ENCODE measurements around the gene IL34.
"Not testable (repeated sequence)": the region's sequence is repeated elsewhere in the genome, so short reads cannot be mapped to it uniquely, and the experiment has no call there.

Gene IL34

GRCh38 chr16:70646260-70647241 lies at the start of gene IL34:
IL34 (plus strand) TSS chr16:70646559; CDS start chr16:70646948, 389 bp downstream.
- FAIRE-seq (no peak), DNase-seq (ENCODE audit: extremely low spot score, insufficient read length, low read depth) (no peak)

- no peak for FAIRE-seq
- DNase-seq (ENCODE audit: extremely low spot score, insufficient read length, low read depth) = no peak
Observed at GRCh38 chr16:70597135-70597835, 49.1 kb upstream of the IL34 start.

GRCh38 chr16:70598937-70599503 lies 47.3 kb upstream of the IL34 start:
- FAIRE-seq (no peak), DNase-seq (ENCODE audit: extremely low spot score, insufficient read length, low read depth) (no peak)

- FAIRE-seq (no peak), DNase-seq (ENCODE audit: extremely low spot score, insufficient read length, low read depth) (no peak)
Observed at GRCh38 chr16:70600730-70601129, 45.6 kb upstream of the IL34 start.

GRCh38 chr16:70601576-70602575 lies 44.5 kb upstream of the IL34 start:
- DNase-seq (ENCODE audit: extremely low spot score, insufficient read length, low read depth) (no peak), FAIRE-seq (no peak)

- FAIRE-seq = no peak
- DNase-seq (ENCODE audit: extremely low spot score, insufficient read length, low read depth) = no peak
Observed at GRCh38 chr16:70602831-70603230, 43.5 kb upstream of the IL34 start.

- FAIRE-seq (no peak), DNase-seq (ENCODE audit: extremely low spot score, insufficient read length, low read depth) (no peak)
Observed at GRCh38 chr16:70604407-70605282, 41.7 kb upstream of the IL34 start.

GRCh38 chr16:70605283-70605657 lies 41.1 kb upstream of the IL34 start:
- DNase-seq (ENCODE audit: extremely low spot score, insufficient read length, low read depth) (no peak), FAIRE-seq (no peak)

- no peak for FAIRE-seq
- no peak for DNase-seq (ENCODE audit: extremely low spot score, insufficient read length, low read depth)
Observed at GRCh38 chr16:70608521-70608920, 37.8 kb upstream of the IL34 start.

- DNase-seq (ENCODE audit: extremely low spot score, insufficient read length, low read depth) (no peak), FAIRE-seq (no peak)
Observed at GRCh38 chr16:70610273-70611223, 35.8 kb upstream of the IL34 start.

- DNase-seq (ENCODE audit: extremely low spot score, insufficient read length, low read depth) (no peak), FAIRE-seq (no peak)
Observed at GRCh38 chr16:70611224-70611598, 35.1 kb upstream of the IL34 start.

GRCh38 chr16:70611785-70612303 lies 34.5 kb upstream of the IL34 start:
- DNase-seq (ENCODE audit: extremely low spot score, insufficient read length, low read depth) = no peak
- FAIRE-seq = no peak

GRCh38 chr16:70612931-70613330 lies 33.4 kb upstream of the IL34 start:
- FAIRE-seq = no peak
- no peak for DNase-seq (ENCODE audit: extremely low spot score, insufficient read length, low read depth)

GRCh38 chr16:70614208-70614951 lies 32.0 kb upstream of the IL34 start:
- FAIRE-seq (no peak), DNase-seq (ENCODE audit: extremely low spot score, insufficient read length, low read depth) (no peak)

GRCh38 chr16:70615945-70616344 lies 30.4 kb upstream of the IL34 start:
- no peak for DNase-seq (ENCODE audit: extremely low spot score, insufficient read length, low read depth)

GRCh38 chr16:70621864-70622263 lies 24.5 kb upstream of the IL34 start:
- not testable (repeated sequence) for DNase-seq (ENCODE audit: extremely low spot score, insufficient read length, low read depth); FAIRE-seq

More at GRCh38 chr16:70615945-70616344, 30.4 kb upstream of the IL34 start:
- no peak for FAIRE-seq

GRCh38 chr16:70627696-70628095 lies 18.7 kb upstream of the IL34 start:
- DNase-seq (ENCODE audit: extremely low spot score, insufficient read length, low read depth) (no peak), FAIRE-seq (no peak)

Measured in GM18507 (cell line).